ENCODE measurements around the gene KCNAB3. TPM values are rescaled to one million over a fixed set of nuclear protein-coding genes. Genes with fewer than 3 reads are reported as not detected.

KCNAB3 gene
- 0.06 and 1.2 TPM in 2 replicates for total RNA-seq

DNA sequence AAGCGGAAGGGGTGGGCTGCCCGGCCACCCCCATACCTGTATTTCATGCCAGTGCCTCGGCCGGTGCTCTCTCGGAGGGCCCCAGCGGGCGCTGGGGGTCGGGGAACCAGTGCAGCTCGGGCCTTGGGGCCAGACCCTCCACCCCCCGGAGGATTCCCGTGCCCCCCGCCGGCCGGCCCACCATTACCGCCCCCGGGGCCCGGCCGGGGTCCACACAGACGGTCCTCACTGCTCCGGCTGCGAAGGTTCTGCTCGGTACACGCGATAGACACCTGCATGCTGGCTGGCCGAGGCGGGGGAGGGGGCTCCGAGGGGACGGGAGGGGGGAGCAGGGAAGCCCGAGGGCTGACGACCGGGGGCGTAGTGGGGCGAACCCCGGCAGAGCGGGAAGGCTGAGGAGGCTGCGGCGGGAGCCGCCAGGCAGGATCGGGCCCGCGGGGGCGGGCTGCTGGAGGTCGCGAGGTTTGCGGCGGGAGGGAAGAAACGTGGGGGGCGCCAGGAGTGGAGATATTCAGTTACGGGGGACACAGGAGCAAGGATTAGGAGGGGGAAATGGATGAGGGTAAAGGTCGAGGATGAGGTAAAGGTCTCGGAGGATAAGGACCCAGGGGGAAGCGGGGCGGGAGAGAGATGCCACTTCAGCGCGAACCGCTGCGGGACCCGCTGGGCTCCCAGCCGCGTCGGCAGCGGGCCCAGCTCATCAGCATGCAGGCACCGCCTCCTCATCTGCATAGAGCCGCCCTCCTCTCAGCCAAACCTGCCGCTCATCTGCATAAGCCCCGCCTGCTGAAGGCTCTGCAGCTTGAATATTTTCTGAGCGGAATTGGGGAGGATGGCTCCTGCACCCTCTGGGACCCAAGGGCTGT, at the start of gene KCNAB3:
Gene KCNAB3, minus strand, starts transcription at position 699 of the 866 bp plus-strand sequence. Its CDS starts 421 bp downstream, at position 278.
- DNase-seq (ENCODE audit: low read depth) = no peak
- no peak within 1 kb of the TSS for H3K4me3 ChIP-seq (ENCODE audit: low read depth, low read length)
- TF ChIP-seq, protein P1, sequence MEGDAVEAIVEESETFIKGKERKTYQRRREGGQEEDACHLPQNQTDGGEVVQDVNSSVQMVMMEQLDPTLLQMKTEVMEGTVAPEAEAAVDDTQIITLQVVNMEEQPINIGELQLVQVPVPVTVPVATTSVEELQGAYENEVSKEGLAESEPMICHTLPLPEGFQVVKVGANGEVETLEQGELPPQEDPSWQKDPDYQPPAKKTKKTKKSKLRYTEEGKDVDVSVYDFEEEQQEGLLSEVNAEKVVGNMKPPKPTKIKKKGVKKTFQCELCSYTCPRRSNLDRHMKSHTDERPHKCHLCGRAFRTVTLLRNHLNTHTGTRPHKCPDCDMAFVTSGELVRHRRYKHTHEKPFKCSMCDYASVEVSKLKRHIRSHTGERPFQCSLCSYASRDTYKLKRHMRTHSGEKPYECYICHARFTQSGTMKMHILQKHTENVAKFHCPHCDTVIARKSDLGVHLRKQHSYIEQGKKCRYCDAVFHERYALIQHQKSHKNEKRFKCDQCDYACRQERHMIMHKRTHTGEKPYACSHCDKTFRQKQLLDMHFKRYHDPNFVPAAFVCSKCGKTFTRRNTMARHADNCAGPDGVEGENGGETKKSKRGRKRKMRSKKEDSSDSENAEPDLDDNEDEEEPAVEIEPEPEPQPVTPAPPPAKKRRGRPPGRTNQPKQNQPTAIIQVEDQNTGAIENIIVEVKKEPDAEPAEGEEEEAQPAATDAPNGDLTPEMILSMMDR (conservative IDR thresholded peaks at IDR 0.05; ENCODE audit: low read depth, low read length) = no peak

DNA sequence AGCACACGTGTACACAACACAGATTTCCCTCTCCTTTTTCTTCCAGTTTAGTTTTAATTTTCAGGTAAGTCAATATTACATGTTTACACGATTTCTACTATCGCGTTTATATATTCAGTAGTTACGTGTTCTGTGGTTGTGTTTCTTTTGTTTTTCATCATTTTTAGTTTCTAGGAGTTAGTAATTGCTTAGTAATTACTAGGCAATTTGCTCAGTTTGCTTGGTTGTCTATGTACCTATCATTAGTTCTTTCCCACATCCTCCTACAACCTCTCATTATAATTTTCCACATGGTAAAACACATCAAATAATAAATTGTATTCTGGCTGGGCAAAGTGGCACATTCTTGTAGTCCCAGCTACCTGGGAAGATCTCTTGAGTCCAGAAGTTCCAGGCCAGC, 48.1 kb upstream of the KCNAB3 start:
- no peak overlapping the region for H3K4me3 ChIP-seq (ENCODE audit: low read depth, low read length)
- no peak for DNase-seq (ENCODE audit: low read depth)
- TF ChIP-seq, protein P1 (conservative IDR thresholded peaks at IDR 0.05; ENCODE audit: low read depth, low read length) = no peak

DNA sequence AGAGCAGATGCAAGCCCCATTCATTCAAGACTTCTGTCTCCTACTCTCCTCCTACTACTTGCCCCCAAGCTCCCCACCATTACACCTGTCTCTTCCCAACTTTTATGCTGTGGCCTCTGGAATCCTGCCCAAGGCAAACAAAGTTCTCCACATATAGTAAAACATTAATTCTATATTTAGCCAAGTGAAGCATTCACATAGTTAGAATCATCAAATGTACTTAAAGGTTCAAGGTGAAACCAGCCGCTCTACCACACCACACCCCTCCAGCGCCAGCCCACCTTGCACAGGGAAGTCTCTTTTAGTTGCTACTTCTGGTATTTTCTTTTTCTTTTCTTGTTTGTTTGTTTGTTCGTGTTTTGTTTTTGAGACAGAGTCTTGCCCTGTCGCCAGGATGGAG, 47.4 kb upstream of the KCNAB3 start:
- no peak overlapping the region for H3K4me3 ChIP-seq (ENCODE audit: low read depth, low read length)
- DNase-seq (ENCODE audit: low read depth) = no peak
- TF ChIP-seq, protein P1 (conservative IDR thresholded peaks at IDR 0.05; ENCODE audit: low read depth, low read length) = no peak

DNA sequence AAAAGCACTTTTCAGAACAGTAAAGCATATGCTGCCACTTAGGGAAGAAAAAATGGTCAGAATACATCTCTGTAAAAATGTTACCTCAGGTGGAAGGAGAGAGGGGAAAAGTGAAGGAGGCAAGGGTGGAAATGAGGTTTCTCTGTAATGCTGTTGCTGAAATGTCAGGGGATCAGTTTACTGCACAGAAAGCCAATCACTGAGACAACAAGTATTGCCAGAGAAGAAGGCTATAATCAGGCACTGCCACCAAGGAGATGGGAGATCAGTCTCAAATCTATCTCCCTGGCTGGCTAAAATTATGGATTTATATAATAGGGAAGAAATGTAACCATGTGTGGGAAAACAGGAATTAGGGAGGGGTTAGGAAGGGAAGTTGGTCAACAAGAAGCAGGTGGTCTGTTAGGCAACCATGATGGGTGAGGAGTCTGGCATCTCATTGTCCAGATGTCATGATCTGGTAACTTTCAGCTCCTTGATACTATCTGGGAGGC, 45.0 kb upstream of the KCNAB3 start:
- TF ChIP-seq, protein P1 (conservative IDR thresholded peaks at IDR 0.05; ENCODE audit: low read depth, low read length) = no peak
- DNase-seq (ENCODE audit: low read depth) = no peak
- H3K4me3 ChIP-seq (ENCODE audit: low read depth, low read length) = no peak overlapping the region

DNA sequence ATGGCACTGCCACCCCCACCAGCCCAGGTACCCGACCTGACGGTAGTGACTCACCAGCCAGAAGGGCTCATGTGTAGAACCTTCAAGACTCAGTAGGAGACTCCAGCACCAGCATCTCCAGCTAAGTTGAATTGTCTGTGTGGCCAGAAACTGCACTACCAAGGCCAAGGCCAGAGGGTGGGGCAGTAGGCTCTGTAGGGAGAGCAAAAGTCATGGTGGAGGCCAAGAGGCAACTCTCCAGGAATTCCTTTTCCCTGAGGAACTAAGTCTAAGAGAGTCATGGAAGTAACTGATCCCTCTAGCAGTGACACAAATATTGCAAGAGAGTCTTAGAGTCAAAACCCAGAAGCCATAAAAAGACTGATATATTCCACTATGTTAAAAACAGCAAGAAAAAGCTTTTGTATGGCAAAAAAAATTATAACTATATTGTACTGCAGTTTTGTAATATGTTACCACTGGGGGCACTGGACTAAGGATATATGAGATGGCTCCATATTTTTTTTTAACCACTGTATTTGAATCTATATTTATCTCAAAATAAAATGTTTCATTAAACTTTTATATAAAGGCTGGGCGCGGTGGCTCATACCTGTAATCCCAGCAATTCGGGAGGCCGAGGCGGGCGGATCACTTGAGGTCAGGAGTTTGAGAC, 42.6 kb upstream of the KCNAB3 start:
- H3K4me3 ChIP-seq (ENCODE audit: low read depth, low read length) = no peak overlapping the region
- TF ChIP-seq, protein P1 (conservative IDR thresholded peaks at IDR 0.05; ENCODE audit: low read depth, low read length) = peak; percentile 15

DNA sequence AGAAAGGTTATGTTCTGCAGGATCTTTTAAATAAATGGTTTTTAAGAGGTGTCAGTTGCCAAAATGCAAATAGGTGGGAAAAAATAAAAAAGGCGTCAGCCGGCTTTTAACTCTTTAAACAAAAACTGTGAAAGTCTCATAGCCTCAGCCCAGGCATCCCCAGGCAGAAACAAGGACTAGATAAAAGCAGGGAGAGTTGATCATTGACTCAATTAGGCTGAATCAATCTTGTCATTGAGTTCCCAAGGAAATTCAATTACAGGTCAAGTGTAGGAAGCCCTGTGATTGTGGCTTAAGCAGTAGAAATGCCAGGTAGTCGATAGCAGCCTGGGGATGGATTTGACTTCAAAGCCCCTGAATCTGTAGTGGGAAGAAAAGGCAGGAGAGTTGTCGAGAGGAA, 42.0 kb upstream of the KCNAB3 start:
- DNase-seq (ENCODE audit: low read depth) = no peak
- TF ChIP-seq, protein P1 (conservative IDR thresholded peaks at IDR 0.05; ENCODE audit: low read depth, low read length) = no peak

More for the DNA sequence above, 42.6 kb upstream of the KCNAB3 start:
- DNase-seq (ENCODE audit: low read depth) = no peak

More for the DNA sequence above, 42.0 kb upstream of the KCNAB3 start:
- H3K4me3 ChIP-seq (ENCODE audit: low read depth, low read length) = no peak overlapping the region
